PC-3 (cell line): ENCODE measurements around the gene SOCS2. TPM values are rescaled to one million over a fixed set of nuclear protein-coding genes. Genes with fewer than 3 reads are reported as not detected.
A peak's percentile ranks its signal among the peaks of the same experiment; 100 is the strongest.

Experiments
- ATAC-seq: fragments of 200-7000 bp; cut with Tn5 transposase; 2 replicates; pipeline ENCODE4 v1.9.1; 2020; ENCODE audit warnings: mild to moderate bottlenecking, moderate library complexity
- BruUV-seq: library from RNA; stranded (reverse); fragments of 400-500 nt; replicated peaks from 2 replicates; lab custom pipeline; 2021; lab: Mats Ljungman, UMichigan
- CTCF ChIA-PET: fragments of 300-600 bp; sonication (Branson Sonifier 250); formaldehyde crosslinking; loops from one replicate; lab custom pipeline; 2022; ENCODE audit warnings: antibody characterized with exemption; lab: Charles Lee
- POLR2A ChIA-PET: fragments of 300-600 bp; sonication (Branson Sonifier 250); formaldehyde crosslinking; loops from one replicate; lab custom pipeline; 2022; ENCODE audit warnings: antibody characterized with exemption; ENCODE audit not compliant: unreplicated experiment; lab: Charles Lee
- DNase-seq: peaks from one replicate; pipeline ENCODE4 v3.0.0-alpha.2; 2015
- H2AFZ ChIP-seq: fragments of 300-600 bp; sonication (generic); 2 replicates; pipeline ENCODE4 v1.6.0; 2016; ENCODE audit warnings: antibody characterized with exemption, low read length
- H3F3A ChIP-seq: fragments of 300-600 bp; sonication (generic); one replicate; pipeline ENCODE4 v1.6.0; 2017; ENCODE audit warnings: antibody characterized with exemption, low read length, control low read depth, mild to moderate bottlenecking; ENCODE audit not compliant: unreplicated experiment
- H3K27ac ChIP-seq: fragments of 300-600 bp; sonication (generic); 2 replicates; pipeline ENCODE4 v1.5.1; 2016; ENCODE audit warnings: mild to moderate bottlenecking, low read length
- H3K27me3 ChIP-seq: fragments of 300-600 bp; sonication (generic); 2 replicates; pipeline ENCODE4 v1.6.1; 2016; ENCODE audit warnings: low read length, mixed read lengths
- H3K36me3 ChIP-seq: fragments of 300-600 bp; sonication (generic); 2 replicates; pipeline ENCODE4 v1.6.1; 2016; ENCODE audit warnings: low read depth, mixed run types, low read length, mixed read lengths
- H3K4me1 ChIP-seq: fragments of 300-600 bp; sonication (generic); 2 replicates; pipeline ENCODE4 v1.5.1; 2016; ENCODE audit warnings: low read length; ENCODE audit not compliant: insufficient read depth
- H3K4me2 ChIP-seq: fragments of 300-600 bp; sonication (generic); 2 replicates; pipeline ENCODE4 v1.6.0; 2016; ENCODE audit warnings: low read length
- H3K4me3 ChIP-seq: fragments of 300-600 bp; sonication (generic); 2 replicates; pipeline ENCODE4 v1.5.1; 2016; ENCODE audit warnings: mild to moderate bottlenecking, low read length, mixed read lengths
- H3K79me2 ChIP-seq: fragments of 300-600 bp; sonication (generic); 2 replicates; pipeline ENCODE4 v1.6.1; 2017; ENCODE audit warnings: low read length, mixed read lengths
- H3K9ac ChIP-seq: fragments of 300-600 bp; sonication (generic); 2 replicates; pipeline ENCODE4 v1.6.0; 2016; ENCODE audit warnings: mild to moderate bottlenecking, low read length
- H3K9me2 ChIP-seq: fragments of 300-600 bp; sonication (generic); replicated peaks from 2 replicates; pipeline ENCODE4 v1.6.1; 2016; ENCODE audit warnings: mixed run types, low read length, mixed read lengths
- H3K9me3 ChIP-seq: fragments of 300-600 bp; sonication (generic); 2 replicates; pipeline ENCODE4 v1.6.1; 2016; ENCODE audit warnings: low read length, mixed read lengths
- H4K20me1 ChIP-seq: fragments of 300-600 bp; sonication (generic); 2 replicates; pipeline ENCODE4 v1.6.1; 2016; ENCODE audit warnings: low read length, mixed read lengths
- CTCF ChIP-seq: fragments of 300-600 bp; sonication (generic); conservative IDR thresholded peaks from 2 replicates; pipeline ENCODE4 v1.5.1; 2017; ENCODE audit warnings: antibody characterized with exemption, low read depth, mild to moderate bottlenecking, low read length
- EZH2 ChIP-seq: fragments of 300-600 bp; sonication (generic); IDR thresholded peaks from one replicate; pipeline ENCODE4 v1.6.1; 2017; ENCODE audit warnings: antibody characterized with exemption, mild to moderate bottlenecking, low read length; ENCODE audit not compliant: unreplicated experiment
- EZH2phosphoT487 ChIP-seq: fragments of 300-600 bp; sonication (generic); IDR thresholded peaks from 2 replicates; pipeline ENCODE4 v1.6.1; 2018; ENCODE audit warnings: mild to moderate bottlenecking, antibody characterized with exemption, low read length, borderline replicate concordance
- intact Hi-C: fragments of 100-400 bp; cut with micrococcal nuclease; formaldehyde crosslinking; loops from 2 replicates; pipeline ENCODE4 v1.9.0; 2023
- total RNA-seq: library from RNA; depleted of rRNA; stranded (reverse); fragments of >200 nt; gene quantifications from 2 replicates; pipeline ENCODE4 v1.2.3, GENCODE V29; 2014

Gene SOCS2
- total RNA-seq, 1 experiment from 2014 or later: 28.9 TPM

DNA sequence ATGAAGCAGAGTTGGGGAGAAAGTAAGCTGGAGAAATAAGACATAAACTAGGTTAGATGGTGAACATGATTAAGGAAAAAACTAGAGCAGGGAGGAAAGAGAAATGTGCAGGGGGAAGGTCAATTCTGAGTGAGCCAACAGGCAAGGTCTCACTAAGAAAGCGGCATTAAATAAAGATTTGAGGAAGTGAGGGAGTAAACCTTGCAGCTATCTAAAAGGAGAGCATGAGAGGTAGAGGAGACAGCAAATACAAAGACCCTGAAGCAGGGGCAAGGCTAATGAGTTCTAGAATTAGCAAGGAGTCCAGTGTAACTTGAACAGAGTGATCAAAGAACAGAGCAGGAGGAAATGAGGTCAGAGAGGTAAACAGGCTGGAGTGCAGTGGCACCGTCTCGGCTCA is 4.4 kb upstream of the SOCS2 start:
- no TSS peak for BruUV-seq
- no peaks in the 10 kb centered on the region for H3F3A ChIP-seq
- TF ChIP-seq CTCF: no peak
- no peak for TF ChIP-seq EZH2
- no peak for TF ChIP-seq EZH2phosphoT487
- no peaks in the 10 kb centered on the region for H3K9me2 ChIP-seq
- ATAC-seq (no peak), DNase-seq (no peak)
- H3K9me3 ChIP-seq: no peaks in the 10 kb centered on the region
- ChIA-PET POLR2A (no interaction called here), CTCF (interaction anchor here (2.1 kb wide), 1 partner anchor 533 kb away, joined by 29 read pairs; no protein-coding TSS in a partner anchor)
- no peak overlapping the region for H3K9ac ChIP-seq
- H4K20me1 ChIP-seq: no peaks in the 10 kb centered on the region
- H3K79me2 ChIP-seq: peaks cover 13% of the 10 kb centered on the region
- H3K27ac ChIP-seq: no peak overlapping the region
- H3K36me3 ChIP-seq: no peaks in the 10 kb centered on the region
- H3K4me3 ChIP-seq: no peak overlapping the region
- intact Hi-C loops: loop anchor here (2.0 kb wide), 1 partner anchor 65 kb away; no protein-coding TSS in a partner anchor
- H2AFZ ChIP-seq: no peak overlapping the region
- H3K4me2 ChIP-seq: no peak overlapping the region
- no peaks in the 10 kb centered on the region for H3K27me3 ChIP-seq
- H3K4me1 ChIP-seq: peaks cover 31% of the 10 kb centered on the region

DNA sequence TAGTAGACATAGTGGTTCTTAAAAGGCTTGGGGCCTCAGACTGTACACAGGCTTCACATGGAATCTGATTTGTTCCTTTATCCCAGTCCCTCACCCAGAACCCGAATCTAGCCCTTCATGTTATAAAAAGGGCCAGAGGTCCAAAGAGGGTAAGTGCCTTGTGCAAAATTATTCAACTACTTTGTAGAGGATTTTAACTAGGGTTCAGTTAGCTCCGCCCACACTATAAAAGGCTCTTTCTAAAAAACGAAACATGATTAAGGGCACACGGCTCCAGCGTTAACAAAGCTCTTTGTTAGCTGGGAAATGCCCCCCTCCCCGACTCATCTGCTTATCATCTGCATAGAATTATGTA is 3.2 kb upstream of the SOCS2 start:
- POLR2A ChIA-PET: interaction anchor here (0.7 to 0.9 kb wide), 3 partner anchors 146 to 216 kb away, joined by 3 to 5 read pairs (median 3); no protein-coding TSS in a partner anchor
- Histone ChIP-seq H3K4me1 (peaks cover 23% of the 10 kb centered on the region), H2AFZ (peak overlapping the region; percentile 85), H4K20me1 (no peaks in the 10 kb centered on the region), H3K4me2 (peak overlapping the region; percentile 100), H3F3A (no peaks in the 10 kb centered on the region), H3K9me3 (no peaks in the 10 kb centered on the region), H3K9me2 (no peaks in the 10 kb centered on the region), H3K27me3 (no peaks in the 10 kb centered on the region), H3K36me3 (no peaks in the 10 kb centered on the region), H3K9ac (no peak overlapping the region; the same call in 1 of the 2 replicates), H3K4me3 (peak overlapping the region; percentile 90), H3K27ac (no peak overlapping the region), H3K79me2 (peaks cover 25% of the 10 kb centered on the region)
- intact Hi-C loops: loop anchor here (1.0 to 2.0 kb wide), 3 partner anchors 66 to 533 kb away; no protein-coding TSS in a partner anchor
- TF ChIP-seq CTCF (no peak), EZH2phosphoT487 (no peak), EZH2 (no peak)
- no TSS peak for BruUV-seq
- no peak for ATAC-seq
- DNase-seq: no peak
- CTCF ChIA-PET: interaction anchor here (0.6 to 2.1 kb wide), 7 partner anchors 17 to 532 kb away, joined by 3 to 29 read pairs (median 5); no protein-coding TSS in a partner anchor
